ENCODE results near the gene TTC36. TPM values are rescaled to one million over a fixed set of nuclear protein-coding genes. Genes with fewer than 3 reads are reported as not detected.
A peak's percentile ranks its signal among the peaks of the same experiment; 100 is the strongest.
"Not testable (repeated sequence)": the region's sequence is repeated elsewhere in the genome, so short reads cannot be mapped to it uniquely, and the experiment has no call there.

TTC36 gene, protein sequence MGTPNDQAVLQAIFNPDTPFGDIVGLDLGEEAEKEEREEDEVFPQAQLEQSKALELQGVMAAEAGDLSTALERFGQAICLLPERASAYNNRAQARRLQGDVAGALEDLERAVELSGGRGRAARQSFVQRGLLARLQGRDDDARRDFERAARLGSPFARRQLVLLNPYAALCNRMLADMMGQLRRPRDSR
- total RNA-seq, result under 1 TPM in 2 of 4 donors, not detected in 2; 0.27 to 0.42 TPM

DNA sequence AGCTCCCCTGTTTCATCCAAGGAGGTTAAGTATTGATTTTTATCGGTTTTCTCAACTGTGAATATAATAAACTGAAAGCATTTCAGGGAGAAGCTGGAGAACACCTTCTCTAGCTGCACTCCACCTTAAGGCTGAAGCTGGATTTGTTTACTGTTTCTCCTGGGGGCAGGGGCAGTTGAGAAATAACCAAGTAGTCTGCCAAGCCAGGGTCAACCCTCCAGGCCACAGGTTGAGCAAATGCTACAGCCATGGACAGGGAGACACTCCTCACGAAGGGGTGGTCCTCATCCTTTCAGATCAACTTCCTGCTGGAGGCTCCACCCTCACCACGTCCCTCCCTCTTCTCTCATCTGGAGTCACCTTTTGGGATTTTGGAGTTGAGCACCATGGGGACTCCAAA, at the start of gene TTC36:
Gene TTC36 (plus strand): TSS at position 366 of the 400 bp plus-strand sequence. CDS start 21 bp downstream, at position 387.
- WGBS, 2 donors, result 63 to 66% methylated on average over 3 of the region's 3 CpGs
- intact Hi-C loops (cut with DNase I; ENCODE audit: low total_unique reads), result no loop called here
- no peak within 1 kb of the TSS for H3K4me3 ChIP-seq (ENCODE audit: low read depth, poor library complexity, severe bottlenecking)
- DNase-seq (ENCODE audit: low spot score in 2 of 2), result no peak
- no peak for TF ChIP-seq POLR2A (IDR thresholded peaks at IDR 0.05)
- no peak for TF ChIP-seq CTCF (IDR thresholded peaks at IDR 0.05)

- 100% methylated on average over 1 of the region's 1 CpG for WGBS, 2 donors
- H3K4me3 ChIP-seq (ENCODE audit: low read depth, poor library complexity, severe bottlenecking); DNase-seq (ENCODE audit: low spot score in 2 of 2); intact Hi-C loops (cut with DNase I; ENCODE audit: low total_unique reads): not testable (repeated sequence)
These were observed 46.0 kb upstream of the TTC36 start for GRCh38 chr11:118481238-118481637.

GRCh38 chr11:118484405-118484804, 42.9 kb upstream of the TTC36 start:
- TF ChIP-seq POLR2A (IDR thresholded peaks at IDR 0.05) (no peak), CTCF (IDR thresholded peaks at IDR 0.05) (no peak)
- no peak for DNase-seq (ENCODE audit: low spot score in 2 of 2)
- WGBS, 2 donors, result 92 to 97% methylated on average over 3 of the region's 3 CpGs
- intact Hi-C loops (cut with DNase I; ENCODE audit: low total_unique reads), result no loop called here
- no peak overlapping the region for H3K4me3 ChIP-seq (ENCODE audit: low read depth, poor library complexity, severe bottlenecking)

DNA sequence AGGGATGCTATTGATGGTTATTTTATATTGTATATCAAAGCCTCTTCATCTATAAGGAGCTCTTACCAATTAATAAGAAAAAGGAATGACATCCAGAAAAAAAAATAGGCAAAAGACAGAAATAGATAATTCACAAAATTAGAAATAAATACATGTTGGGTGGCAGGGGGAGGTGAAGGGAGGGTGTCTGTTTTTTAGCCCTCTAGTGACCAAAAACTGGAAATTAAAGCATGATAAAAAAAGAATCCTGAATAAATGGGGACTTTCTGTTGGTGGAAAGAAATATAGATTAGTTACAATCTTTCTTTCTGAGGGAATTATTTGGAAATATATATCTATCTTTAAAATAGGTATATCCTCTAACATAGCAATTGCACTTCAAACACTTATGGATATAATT, 42.0 kb upstream of the TTC36 start:
- DNase-seq (ENCODE audit: low spot score in 2 of 2), result no peak
- H3K4me3 ChIP-seq (ENCODE audit: low read depth, poor library complexity, severe bottlenecking), result no peak overlapping the region
- TF ChIP-seq POLR2A (IDR thresholded peaks at IDR 0.05), result no peak
- no peak for TF ChIP-seq CTCF (IDR thresholded peaks at IDR 0.05)
- intact Hi-C loops (cut with DNase I; ENCODE audit: low total_unique reads), result loop anchor here (5.0 kb wide), 1 partner anchor 188 kb away; no protein-coding TSS in a partner anchor

- no peak overlapping the region for H3K4me3 ChIP-seq (ENCODE audit: low read depth, poor library complexity, severe bottlenecking)
- 25 to 27% methylated on average over 7 of the region's 7 CpGs for WGBS, 2 donors
- intact Hi-C loops (cut with DNase I; ENCODE audit: low total_unique reads), result loop anchor here (5.0 kb wide), 1 partner anchor 191 kb away; no protein-coding TSS in a partner anchor
- TF ChIP-seq CTCF (IDR thresholded peaks at IDR 0.05), result peak in 1 of 3 donors; percentile 55
- no peak for TF ChIP-seq POLR2A (IDR thresholded peaks at IDR 0.05)
- peak in 1 of 2 donors; percentile 39 for DNase-seq (ENCODE audit: low spot score in 2 of 2)
These were observed 38.7 kb upstream of the TTC36 start for GRCh38 chr11:118488480-118489109.

DNA sequence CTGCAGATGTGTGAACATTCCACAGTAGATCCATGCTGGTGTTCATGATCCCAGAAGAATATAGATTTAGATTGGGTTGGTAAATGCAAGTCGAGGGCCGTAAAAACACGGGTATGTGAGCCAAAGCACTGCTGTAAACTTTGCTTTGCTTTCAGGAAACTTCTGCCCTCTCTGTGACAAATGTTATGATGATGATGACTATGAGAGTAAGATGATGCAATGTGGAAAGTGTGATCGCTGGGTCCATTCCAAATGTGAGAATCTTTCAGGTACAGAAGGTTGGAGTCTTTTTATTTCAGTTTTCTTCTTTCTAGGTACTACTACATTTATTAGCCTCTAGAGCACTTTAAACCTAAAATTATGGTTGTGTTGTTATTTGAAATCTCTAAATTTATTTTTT, 36.2 kb upstream of the TTC36 start:
- 83 to 86% methylated on average over 4 of the region's 4 CpGs for whole genome bisulfite sequencing, 2 donors
- TF ChIP-seq POLR2A (IDR thresholded peaks at IDR 0.05) (no peak), CTCF (IDR thresholded peaks at IDR 0.05) (no peak)
- no peak for DNase-seq (ENCODE audit: low spot score in 2 of 2)
- intact Hi-C loops (cut with DNase I; ENCODE audit: low total_unique reads), result no loop called here
- H3K4me3 ChIP-seq (ENCODE audit: low read depth, poor library complexity, severe bottlenecking), result no peak overlapping the region
